ENCODE data around the gene TECR. TPM values are rescaled to one million over a fixed set of nuclear protein-coding genes. Genes with fewer than 3 reads are reported as not detected.

TECR gene
- total and polyA plus RNA-seq, 2 of the 13 experiments (the other 11 are each of a cell fraction or from before 2014, with no cell fraction given): 54.9 to 121 TPM

DNA sequence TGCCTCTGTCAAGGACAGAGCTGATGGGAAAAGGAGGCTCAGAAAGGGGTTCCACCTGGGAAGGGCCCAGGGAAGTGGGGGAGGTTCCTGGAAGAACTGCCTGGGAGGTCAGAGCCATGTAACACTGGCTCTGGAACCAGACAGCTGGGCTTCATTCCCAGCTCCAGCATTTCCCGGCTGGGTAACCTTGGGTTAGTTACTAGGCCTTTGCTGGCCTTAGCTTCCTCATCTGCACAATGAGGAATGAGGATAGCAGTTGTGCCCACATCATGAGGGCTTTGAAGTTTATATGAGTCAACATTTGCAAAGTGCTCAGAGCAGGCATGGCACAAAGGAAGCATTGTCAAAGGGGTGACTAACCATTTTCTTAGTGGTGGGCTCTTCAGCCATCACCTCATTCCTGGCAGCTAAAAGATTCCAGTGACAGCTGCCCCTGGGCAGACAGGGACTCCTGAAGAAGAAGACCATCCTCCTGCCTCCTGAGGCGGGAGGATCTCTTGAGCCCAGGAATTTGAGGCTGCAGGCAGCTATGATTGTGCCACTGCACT, 9.5 kb upstream of the TECR start (continued):
- TF ChIP-seq CCAR2 (optimal IDR thresholded peaks at IDR 0.05; ENCODE audit: low read depth, low read length) (peak; percentile 82), ZNF224 (CRISPR knock-in tag; IDR thresholded peaks at IDR 0.05) (no peak), ZNF496 (CRISPR knock-in tag; IDR thresholded peaks at IDR 0.05; ENCODE audit: insufficient replicate concordance) (no peak), ZNF326 (CRISPR knock-in tag; IDR thresholded peaks at IDR 0.05; ENCODE audit: borderline replicate concordance) (no peak), RARG (CRISPR knock-in tag; IDR thresholded peaks at IDR 0.05; ENCODE audit: low read depth) (no peak), HMGA1 (CRISPR knock-in tag; conservative IDR thresholded peaks at IDR 0.05) (no peak), HNF4G (IDR thresholded peaks at IDR 0.05; ENCODE audit: borderline replicate concordance, low read depth, low read length) (no peak), HNF4G (CRISPR knock-in tag; IDR thresholded peaks at IDR 0.05; ENCODE audit: borderline replicate concordance, low read depth) (no peak; the same call in 1 of the 2 replicates), PAWR (CRISPR knock-in tag; IDR thresholded peaks at IDR 0.05; ENCODE audit: borderline replicate concordance) (no peak)
- TF ChIP-seq, protein P1, sequence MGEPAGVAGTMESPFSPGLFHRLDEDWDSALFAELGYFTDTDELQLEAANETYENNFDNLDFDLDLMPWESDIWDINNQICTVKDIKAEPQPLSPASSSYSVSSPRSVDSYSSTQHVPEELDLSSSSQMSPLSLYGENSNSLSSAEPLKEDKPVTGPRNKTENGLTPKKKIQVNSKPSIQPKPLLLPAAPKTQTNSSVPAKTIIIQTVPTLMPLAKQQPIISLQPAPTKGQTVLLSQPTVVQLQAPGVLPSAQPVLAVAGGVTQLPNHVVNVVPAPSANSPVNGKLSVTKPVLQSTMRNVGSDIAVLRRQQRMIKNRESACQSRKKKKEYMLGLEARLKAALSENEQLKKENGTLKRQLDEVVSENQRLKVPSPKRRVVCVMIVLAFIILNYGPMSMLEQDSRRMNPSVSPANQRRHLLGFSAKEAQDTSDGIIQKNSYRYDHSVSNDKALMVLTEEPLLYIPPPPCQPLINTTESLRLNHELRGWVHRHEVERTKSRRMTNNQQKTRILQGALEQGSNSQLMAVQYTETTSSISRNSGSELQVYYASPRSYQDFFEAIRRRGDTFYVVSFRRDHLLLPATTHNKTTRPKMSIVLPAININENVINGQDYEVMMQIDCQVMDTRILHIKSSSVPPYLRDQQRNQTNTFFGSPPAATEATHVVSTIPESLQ (CRISPR knock-in tag; conservative IDR thresholded peaks at IDR 0.05): no peak
- TF ChIP-seq, protein P2, sequence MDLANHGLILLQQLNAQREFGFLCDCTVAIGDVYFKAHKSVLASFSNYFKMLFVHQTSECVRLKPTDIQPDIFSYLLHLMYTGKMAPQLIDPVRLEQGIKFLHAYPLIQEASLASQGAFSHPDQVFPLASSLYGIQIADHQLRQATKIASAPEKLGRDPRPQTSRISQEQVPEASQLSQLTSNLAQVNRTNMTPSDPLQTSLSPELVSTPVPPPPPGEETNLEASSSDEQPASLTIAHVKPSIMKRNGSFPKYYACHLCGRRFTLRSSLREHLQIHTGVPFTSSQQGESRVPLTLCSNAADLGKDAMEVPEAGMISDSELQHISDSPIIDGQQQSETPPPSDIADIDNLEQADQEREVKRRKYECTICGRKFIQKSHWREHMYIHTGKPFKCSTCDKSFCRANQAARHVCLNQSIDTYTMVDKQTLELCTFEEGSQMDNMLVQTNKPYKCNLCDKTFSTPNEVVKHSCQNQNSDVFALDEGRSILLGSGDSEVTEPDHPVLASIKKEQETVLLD (CRISPR knock-in tag; IDR thresholded peaks at IDR 0.05; ENCODE audit: low read depth): no peak
- TF ChIP-seq, protein P3, sequence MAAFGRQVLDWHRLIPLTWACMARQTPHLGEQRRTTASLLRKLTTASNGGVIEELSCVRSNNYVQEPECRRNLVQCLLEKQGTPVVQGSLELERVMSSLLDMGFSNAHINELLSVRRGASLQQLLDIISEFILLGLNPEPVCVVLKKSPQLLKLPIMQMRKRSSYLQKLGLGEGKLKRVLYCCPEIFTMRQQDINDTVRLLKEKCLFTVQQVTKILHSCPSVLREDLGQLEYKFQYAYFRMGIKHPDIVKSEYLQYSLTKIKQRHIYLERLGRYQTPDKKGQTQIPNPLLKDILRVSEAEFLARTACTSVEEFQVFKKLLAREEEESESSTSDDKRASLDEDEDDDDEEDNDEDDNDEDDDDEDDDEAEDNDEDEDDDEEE (CRISPR knock-in tag; IDR thresholded peaks at IDR 0.05): no peak
- TF ChIP-seq, protein P4, sequence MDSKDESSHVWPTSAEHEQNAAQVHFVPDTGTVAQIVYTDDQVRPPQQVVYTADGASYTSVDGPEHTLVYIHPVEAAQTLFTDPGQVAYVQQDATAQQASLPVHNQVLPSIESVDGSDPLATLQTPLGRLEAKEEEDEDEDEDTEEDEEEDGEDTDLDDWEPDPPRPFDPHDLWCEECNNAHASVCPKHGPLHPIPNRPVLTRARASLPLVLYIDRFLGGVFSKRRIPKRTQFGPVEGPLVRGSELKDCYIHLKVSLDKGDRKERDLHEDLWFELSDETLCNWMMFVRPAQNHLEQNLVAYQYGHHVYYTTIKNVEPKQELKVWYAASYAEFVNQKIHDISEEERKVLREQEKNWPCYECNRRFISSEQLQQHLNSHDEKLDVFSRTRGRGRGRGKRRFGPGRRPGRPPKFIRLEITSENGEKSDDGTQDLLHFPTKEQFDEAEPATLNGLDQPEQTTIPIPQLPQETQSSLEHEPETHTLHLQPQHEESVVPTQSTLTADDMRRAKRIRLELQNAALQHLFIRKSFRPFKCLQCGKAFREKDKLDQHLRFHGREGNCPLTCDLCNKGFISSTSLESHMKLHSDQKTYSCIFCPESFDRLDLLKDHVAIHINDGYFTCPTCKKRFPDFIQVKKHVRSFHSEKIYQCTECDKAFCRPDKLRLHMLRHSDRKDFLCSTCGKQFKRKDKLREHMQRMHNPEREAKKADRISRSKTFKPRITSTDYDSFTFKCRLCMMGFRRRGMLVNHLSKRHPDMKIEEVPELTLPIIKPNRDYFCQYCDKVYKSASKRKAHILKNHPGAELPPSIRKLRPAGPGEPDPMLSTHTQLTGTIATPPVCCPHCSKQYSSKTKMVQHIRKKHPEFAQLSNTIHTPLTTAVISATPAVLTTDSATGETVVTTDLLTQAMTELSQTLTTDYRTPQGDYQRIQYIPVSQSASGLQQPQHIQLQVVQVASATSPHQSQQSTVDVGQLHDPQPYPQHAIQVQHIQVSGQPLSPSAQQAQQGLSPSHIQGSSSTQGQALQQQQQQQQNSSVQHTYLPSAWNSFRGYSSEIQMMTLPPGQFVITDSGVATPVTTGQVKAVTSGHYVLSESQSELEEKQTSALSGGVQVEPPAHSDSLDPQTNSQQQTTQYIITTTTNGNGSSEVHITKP (CRISPR knock-in tag; IDR thresholded peaks at IDR 0.05; ENCODE audit: low read depth): peak; percentile 81
- TF ChIP-seq, protein P5, sequence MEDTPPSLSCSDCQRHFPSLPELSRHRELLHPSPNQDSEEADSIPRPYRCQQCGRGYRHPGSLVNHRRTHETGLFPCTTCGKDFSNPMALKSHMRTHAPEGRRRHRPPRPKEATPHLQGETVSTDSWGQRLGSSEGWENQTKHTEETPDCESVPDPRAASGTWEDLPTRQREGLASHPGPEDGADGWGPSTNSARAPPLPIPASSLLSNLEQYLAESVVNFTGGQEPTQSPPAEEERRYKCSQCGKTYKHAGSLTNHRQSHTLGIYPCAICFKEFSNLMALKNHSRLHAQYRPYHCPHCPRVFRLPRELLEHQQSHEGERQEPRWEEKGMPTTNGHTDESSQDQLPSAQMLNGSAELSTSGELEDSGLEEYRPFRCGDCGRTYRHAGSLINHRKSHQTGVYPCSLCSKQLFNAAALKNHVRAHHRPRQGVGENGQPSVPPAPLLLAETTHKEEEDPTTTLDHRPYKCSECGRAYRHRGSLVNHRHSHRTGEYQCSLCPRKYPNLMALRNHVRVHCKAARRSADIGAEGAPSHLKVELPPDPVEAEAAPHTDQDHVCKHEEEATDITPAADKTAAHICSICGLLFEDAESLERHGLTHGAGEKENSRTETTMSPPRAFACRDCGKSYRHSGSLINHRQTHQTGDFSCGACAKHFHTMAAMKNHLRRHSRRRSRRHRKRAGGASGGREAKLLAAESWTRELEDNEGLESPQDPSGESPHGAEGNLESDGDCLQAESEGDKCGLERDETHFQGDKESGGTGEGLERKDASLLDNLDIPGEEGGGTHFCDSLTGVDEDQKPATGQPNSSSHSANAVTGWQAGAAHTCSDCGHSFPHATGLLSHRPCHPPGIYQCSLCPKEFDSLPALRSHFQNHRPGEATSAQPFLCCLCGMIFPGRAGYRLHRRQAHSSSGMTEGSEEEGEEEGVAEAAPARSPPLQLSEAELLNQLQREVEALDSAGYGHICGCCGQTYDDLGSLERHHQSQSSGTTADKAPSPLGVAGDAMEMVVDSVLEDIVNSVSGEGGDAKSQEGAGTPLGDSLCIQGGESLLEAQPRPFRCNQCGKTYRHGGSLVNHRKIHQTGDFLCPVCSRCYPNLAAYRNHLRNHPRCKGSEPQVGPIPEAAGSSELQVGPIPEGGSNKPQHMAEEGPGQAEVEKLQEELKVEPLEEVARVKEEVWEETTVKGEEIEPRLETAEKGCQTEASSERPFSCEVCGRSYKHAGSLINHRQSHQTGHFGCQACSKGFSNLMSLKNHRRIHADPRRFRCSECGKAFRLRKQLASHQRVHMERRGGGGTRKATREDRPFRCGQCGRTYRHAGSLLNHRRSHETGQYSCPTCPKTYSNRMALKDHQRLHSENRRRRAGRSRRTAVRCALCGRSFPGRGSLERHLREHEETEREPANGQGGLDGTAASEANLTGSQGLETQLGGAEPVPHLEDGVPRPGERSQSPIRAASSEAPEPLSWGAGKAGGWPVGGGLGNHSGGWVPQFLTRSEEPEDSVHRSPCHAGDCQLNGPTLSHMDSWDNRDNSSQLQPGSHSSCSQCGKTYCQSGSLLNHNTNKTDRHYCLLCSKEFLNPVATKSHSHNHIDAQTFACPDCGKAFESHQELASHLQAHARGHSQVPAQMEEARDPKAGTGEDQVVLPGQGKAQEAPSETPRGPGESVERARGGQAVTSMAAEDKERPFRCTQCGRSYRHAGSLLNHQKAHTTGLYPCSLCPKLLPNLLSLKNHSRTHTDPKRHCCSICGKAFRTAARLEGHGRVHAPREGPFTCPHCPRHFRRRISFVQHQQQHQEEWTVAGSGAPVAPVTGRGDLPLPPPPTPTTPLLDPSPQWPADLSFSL (CRISPR knock-in tag; IDR thresholded peaks at IDR 0.05): no peak
